Epithelial cell of esophagus (primary cell): ENCODE measurements around the gene C1orf50.
"Not testable (repeated sequence)": the region's sequence is repeated elsewhere in the genome, so short reads cannot be mapped to it uniquely, and the experiment has no call there.

Source experiments
- DNase-seq: peaks from one replicate; pipeline ENCODE4 v3.0.0; 2010; ENCODE audit warnings: low read depth
- H3K4me3 ChIP-seq: 2 replicates; pipeline ENCODE4 v1.5.1; 2011; ENCODE audit warnings: mild to moderate bottlenecking, low read length, control low read depth
- CTCF ChIP-seq: IDR thresholded peaks from 2 replicates; pipeline ENCODE4 v1.5.1; 2011; ENCODE audit warnings: low read depth, mild to moderate bottlenecking, low read length, control low read depth, inconsistent platforms; ENCODE audit not compliant: insufficient read depth; ENCODE audit errors: missing control alignments

The C1orf50 gene

DNA sequence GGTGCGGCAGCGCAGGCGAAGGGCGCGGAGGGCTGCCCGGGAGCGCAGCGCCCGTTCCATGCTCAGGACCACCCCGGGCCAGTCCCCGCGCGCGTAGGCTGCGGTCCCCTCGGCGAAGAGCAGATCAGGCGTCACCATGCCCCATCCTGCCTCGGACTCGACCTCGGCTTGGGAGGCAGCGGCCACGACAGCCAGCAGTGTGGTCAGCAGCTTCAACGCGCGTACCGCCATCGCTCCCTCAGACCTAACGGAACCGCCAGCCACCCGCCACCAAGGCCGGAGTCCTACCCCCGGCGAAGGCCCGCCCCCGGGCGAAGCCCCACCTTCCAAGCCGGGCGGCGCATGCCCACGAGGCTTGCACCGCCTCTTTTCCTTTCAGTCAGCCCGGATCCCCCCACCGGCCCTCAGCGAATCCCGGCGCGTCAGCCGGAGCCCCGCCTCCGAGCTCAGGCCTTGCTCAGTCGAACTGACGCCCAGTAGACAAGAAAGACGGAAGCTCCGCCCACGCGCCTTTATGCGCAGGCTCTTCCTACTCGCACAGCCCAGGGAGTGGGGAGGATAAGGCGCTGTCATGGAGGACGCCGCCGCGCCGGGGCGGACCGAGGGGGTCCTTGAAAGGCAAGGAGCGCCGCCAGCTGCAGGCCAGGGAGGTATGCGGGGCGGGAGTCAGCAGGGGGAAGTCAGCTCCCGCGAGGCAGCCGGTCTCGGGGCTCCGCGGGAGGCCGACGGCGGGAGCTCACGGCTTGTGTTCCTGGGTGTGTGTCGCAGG, at the start of gene C1orf50, which contains the start of gene P3H1:
TSS of gene C1orf50 (plus strand) at position 509 of the 769 bp plus-strand sequence. CDS start at position 572, 63 bp downstream.
TSS of gene P3H1 (minus strand) at position 288 of the 769 bp plus-strand sequence. CDS start at position 231, 57 bp downstream.
- DNase-seq = peak; percentile 100
- TF ChIP-seq CTCF = no peak
- peak within 1 kb of the TSS; percentile 88 for H3K4me3 ChIP-seq

GRCh38 chr1:42720868-42721267, 46.2 kb upstream of the C1orf50 start:
- no peak for TF ChIP-seq CTCF
- H3K4me3 ChIP-seq = no peak overlapping the region
- DNase-seq = no peak

DNA sequence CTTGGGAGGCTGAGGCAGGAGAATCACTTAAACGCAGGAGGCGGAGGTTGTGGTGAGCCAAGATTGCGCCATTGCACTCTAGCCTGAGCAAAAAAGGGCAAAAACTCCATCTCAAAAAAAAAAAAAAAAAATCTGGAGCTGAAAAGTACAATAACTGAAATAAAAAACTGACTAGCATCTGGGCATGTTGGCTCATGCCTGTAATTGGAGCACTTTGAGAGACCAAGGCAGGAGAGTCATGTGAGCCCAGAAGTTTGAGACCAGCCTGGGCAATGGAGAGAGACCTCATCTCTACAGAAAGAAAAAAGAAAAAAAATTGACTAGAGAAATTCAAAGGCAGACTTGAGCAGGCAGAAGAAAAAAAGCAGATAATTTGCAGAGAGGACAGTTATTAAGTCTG, 45.1 kb upstream of the C1orf50 start:
- DNase-seq = peak; percentile 21
- no peak overlapping the region for H3K4me3 ChIP-seq
- TF ChIP-seq CTCF = no peak

DNA sequence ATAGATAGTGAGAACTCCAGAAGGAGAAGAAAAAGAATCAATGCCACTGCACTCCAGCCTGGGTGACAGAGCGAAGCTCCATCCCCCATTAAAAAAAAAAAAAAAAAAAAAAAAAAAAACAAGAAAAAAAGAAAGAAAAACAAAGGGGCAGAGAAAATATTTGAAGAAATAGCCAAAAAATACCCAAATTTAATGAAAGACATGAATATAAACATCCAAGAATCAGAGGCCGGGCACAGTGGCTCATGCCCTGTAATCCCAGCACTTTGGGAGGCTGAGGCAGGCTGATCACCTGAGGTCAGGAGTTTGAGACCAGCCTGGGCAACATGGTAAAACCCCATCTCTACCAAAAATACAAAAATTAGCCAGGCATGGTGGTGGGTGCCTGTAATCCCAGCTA, 44.6 kb upstream of the C1orf50 start:
- not testable (repeated sequence) for H3K4me3 ChIP-seq, DNase-seq

DNA sequence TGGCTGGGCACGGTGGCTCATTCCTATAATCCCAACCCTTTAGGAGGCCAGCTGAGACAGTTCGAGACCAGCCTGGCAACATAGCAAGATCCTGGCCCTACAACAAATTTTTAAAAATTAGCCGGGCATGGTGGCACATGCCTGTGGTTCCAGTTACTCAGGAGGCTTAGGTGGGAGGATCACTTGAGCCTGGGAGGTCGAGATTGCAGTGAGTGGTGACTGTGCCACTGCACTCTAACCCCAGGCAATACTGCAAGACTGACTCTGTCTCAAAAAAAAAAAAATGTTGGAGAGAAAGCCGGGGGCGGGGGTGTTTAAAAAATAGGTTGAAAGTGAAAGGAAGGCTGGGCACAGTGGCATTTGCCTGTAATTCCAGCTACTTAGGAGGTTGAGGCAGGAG, 43.5 kb upstream of the C1orf50 start:
- TF ChIP-seq CTCF = no peak
- H3K4me3 ChIP-seq = no peak overlapping the region
- DNase-seq = peak; percentile 49

GRCh38 chr1:42725820-42726219, 41.2 kb upstream of the C1orf50 start:
- not testable (repeated sequence) for H3K4me3 ChIP-seq

DNA sequence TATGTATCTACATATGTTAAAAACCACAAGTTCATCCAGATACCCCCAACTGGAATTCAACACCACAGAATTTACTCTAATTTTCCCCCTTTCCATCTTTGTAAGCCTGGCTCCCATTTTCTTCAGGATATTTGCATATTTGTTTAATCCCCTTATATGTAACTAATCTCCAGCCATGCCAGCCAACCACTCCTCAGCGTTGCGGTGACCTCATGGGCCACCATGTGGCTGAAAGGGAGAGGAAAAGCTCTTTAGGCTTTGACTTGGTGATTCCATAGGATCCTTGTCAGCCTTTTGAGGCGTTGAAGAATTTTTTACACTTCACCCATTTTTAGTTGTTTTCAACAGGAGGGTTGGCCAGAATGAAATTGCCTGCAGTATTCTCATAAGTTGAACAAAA, 37.0 kb upstream of the C1orf50 start:
- no peak for TF ChIP-seq CTCF
- H3K4me3 ChIP-seq = no peak overlapping the region
- DNase-seq = no peak

More at GRCh38 chr1:42725820-42726219, 41.2 kb upstream of the C1orf50 start:
- not testable (repeated sequence) for DNase-seq

- peak; percentile 74 for DNase-seq
- peak; percentile 43 for TF ChIP-seq CTCF
- H3K4me3 ChIP-seq = no peak overlapping the region
These were observed 36.1 kb upstream of the C1orf50 start for GRCh38 chr1:42730988-42731387.
